CMK (cell line): ENCODE data around the gene CKAP2L.

ENCODE experiments used
- DNase-seq: peaks from one replicate; pipeline ENCODE4 v3.0.0-alpha.2; 2010; ENCODE audit warnings: low read depth

Gene CKAP2L, protein sequence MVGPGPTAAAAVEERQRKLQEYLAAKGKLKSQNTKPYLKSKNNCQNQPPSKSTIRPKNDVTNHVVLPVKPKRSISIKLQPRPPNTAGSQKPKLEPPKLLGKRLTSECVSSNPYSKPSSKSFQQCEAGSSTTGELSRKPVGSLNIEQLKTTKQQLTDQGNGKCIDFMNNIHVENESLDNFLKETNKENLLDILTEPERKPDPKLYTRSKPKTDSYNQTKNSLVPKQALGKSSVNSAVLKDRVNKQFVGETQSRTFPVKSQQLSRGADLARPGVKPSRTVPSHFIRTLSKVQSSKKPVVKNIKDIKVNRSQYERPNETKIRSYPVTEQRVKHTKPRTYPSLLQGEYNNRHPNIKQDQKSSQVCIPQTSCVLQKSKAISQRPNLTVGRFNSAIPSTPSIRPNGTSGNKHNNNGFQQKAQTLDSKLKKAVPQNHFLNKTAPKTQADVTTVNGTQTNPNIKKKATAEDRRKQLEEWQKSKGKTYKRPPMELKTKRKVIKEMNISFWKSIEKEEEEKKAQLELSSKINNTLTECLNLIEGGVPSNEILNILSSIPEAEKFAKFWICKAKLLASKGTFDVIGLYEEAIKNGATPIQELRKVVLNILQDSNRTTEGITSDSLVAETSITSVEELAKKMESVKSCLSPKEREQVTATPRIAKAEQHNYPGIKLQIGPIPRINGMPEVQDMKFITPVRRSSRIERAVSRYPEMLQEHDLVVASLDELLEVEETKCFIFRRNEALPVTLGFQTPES

DNA sequence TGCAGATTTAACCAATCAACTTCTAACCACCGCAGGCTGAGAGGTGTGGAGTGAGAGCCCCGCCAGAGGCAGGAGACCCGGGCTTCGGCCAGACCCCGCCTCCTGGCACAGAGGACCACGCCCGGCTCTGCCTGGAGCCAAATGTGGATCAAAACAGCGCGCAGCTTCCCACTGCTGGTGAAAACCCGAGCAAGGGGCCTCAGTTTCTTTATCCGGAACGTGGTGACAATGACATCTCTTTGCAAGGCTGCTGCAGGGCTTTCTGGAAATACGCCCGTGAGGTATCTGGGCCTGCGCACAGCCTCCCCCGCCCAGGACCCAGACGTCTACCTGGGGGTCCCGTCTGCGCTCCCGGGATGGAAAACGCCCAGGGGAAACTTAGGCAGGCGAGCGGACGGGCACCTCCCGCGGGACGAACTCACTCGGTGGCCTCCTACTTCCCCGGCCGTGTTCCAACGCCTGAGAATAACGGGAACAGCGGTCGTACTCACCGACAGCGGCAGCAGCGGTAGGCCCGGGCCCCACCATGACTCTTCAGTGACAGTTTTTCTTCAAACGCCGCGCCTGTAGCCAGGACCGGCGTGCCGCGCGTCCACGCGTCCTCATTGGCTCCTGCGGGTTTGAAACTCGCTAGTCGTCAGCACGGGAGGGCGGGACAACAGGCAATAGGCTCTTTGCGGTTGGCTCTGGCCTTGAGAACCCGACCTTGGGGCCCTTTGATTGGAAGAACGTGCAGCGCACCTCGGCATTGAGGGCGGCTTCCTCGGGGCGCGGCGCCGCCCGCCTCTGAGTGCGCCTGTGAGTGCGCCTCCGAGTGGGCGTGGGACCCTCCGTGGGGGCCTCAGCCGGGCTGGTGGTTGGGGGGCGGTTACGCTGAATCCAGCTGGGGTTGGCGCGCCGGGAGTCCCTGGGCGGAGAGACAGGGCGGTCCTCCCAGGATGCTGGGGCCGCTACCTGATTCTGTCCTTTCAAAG, at the start of gene CKAP2L:
Gene CKAP2L (minus strand): TSS at position 539 of the 974 bp plus-strand sequence. CDS start 11 bp downstream, at position 528.
- DNase-seq: peak; percentile 93

DNA sequence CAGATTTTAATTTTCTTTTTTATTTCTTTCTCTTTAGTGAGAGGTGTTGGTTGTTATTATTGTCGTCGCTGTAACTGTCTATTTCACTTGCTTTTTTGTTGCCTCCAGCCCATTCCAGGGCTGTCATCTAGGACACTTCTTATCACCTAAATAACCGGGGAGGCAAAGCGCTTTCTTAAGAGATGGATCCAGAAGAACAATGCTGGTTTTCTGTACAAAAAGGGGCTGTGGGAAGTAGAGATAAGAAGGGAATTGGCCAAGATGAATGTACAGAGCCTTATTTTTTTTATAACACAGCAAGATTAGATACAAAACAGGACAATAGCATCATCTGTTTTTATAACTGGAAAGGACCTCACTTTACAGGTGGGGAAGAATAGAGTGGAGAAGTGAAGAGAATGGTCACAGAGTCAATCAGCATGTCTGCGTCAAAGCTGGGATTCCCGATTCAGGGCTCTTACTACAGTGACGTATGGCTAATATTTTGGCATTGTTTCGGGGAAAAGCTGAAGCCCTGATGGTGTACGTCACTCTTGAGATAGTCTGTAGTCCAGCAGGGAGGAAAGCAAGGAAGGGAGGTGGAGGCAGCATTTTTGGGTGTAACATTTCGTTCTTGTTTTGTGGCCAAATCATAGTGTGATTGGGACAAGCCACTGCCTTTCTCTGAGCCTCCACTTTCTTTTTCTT, 49.0 kb upstream of the CKAP2L start:
- DNase-seq: no peak

DNA sequence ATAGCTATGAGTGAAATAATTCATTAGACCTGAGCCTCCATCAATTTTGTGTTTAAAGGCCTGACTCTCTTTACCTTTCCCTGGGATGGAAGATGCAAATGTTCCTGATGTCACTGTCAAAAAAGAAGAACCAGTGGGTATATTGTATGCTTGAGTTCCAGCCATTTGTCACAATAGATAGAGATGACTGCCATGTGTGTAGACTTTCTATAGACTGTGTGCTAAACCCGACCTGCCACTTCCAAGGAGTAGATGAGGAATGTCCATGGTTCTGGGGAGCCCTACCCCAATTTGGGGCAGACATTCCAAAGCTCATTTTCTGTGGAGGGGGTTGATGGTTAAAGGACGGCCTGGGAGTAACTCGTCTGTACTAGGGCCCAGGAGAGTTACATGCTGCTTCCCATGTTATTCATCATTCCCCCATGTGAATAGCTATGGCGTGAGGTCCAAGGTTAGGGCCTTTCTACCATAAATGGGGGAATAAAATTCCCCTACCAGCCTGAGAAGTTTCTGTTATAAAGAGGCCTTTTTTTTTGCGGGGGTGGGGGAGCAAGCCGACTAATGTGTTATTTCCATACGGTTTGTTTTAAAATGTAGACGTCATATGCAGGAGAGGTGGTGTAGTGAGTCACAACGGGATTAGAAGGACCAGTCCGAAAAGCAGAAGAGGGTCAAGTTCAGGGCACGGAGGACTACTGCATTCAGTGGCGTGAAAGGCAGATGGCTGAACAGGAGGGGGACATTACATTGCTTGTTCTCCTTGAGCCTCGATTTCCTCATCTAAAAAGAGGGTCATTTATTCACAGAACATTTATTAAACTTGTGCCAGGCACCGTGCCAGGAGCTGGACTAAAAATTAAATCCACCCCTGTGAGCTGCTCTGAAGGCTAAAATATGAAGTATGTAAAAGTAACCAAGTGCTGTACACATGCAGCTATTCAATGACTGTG, 48.2 kb upstream of the CKAP2L start:
- DNase-seq: no peak

DNA sequence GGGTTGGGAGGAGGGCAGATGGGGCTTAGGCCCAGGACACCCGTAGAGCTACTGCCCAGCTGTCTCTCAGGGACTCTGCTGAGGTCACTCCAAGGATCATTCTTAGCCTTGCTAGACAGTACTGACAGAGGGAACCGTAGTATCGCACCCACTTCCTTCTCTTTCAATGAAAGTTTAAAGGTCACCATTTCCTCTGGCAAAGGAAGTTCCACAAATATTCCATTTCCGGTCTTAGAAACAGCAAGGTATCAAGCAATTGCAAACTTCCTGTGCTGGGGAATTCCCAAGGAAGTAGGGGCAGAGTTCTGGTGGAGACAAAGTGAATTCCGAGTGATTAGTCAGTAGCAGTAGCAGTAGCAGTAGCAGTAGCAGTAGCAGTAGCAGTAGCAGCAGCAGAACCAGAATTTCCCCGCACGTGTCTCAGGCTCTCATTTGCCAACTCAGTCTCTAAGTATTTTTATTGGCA, 47.5 kb upstream of the CKAP2L start:
- DNase-seq: no peak

DNA sequence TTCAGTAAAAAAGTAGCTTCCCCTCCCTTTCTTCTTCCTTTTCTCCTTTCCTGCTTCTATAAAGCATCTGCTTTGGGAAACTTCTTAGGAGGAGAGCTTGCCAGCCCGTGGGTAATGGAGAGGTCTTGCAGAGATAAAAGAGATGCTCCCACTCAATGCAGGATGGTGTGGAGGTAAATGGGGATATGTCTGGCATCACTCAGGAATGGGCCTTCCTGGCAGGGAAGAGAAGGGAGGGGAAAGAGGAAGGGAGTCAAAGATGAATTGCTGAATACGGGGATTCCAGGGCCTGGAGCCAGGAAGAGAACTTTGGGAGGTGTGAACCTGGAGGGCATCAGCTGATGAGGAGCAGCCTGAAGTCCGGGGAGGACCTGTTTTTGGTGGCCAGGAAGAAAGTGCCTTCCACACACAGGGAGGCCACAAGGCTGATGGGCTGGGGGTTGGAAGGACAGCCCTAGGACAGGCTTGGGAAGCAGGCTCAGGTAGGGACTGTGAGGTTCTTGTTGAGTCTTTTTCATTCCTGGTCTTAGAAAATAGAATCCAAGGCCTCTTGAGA, 46.9 kb upstream of the CKAP2L start:
- DNase-seq: no peak

DNA sequence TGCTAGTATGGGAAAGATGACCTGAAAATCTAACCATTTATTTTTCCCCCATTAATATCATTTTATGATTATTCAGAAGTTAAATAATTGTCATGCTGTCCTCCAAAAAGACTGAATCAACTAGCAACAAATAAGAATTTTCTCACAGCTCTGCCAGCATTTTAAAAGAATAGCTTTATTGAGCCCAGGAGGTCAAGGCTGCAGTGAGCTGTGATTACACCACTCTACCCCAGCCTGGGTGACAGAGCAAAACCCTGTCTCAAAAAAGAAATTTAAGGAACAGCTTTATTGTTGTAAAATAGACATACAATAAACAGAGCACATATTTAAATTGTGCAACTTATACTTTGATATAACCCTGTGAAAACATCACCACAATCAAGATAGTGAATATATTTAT, 44.7 kb upstream of the CKAP2L start:
- no peak for DNase-seq

DNA sequence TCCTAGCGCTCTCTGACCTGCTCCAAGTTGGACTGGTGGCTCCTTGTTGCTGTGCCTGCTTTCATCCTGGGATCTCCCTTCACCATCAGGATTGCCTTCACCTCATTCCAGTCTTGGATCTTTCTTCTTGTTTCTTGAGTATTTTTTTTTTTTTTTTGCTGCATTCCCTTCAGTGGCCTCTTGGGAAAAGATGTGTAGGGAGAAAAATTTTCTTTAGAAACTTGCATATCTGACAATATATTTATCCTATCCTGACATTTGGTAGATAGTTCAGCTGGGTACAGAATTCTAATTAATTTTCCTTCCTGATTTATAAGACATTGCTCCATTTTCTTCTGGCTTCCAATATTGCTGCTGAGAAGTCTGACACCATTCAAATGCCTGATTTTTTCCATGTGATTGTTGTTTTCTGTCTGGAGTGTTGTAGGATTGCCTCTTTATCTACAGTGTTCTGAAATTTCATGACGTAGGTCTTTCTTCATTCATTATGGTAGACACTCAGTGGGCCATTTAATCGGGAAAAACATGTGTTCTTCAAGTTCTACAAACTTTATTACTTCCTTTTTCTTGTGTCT, 42.9 kb upstream of the CKAP2L start:
- DNase-seq: no peak

DNA sequence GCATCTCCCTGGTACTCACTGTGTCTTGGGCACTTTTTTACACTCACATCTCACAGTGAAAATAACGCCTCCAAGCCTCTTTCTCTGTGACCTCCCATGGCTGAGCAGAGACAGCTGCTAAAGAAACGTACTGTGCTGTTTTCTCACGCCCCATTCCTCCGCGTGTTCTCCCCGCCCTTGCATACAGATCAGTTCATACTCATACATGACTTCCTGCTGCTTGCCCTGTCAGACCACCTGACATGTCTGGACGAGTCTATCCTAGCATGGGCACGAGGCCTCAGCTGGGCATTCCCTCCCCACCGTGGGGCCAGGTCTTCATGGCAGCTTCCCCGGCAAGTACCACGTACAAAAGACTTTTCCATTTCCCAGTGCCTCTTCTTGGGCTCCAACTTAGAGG, 41.1 kb upstream of the CKAP2L start:
- DNase-seq: no peak

DNA sequence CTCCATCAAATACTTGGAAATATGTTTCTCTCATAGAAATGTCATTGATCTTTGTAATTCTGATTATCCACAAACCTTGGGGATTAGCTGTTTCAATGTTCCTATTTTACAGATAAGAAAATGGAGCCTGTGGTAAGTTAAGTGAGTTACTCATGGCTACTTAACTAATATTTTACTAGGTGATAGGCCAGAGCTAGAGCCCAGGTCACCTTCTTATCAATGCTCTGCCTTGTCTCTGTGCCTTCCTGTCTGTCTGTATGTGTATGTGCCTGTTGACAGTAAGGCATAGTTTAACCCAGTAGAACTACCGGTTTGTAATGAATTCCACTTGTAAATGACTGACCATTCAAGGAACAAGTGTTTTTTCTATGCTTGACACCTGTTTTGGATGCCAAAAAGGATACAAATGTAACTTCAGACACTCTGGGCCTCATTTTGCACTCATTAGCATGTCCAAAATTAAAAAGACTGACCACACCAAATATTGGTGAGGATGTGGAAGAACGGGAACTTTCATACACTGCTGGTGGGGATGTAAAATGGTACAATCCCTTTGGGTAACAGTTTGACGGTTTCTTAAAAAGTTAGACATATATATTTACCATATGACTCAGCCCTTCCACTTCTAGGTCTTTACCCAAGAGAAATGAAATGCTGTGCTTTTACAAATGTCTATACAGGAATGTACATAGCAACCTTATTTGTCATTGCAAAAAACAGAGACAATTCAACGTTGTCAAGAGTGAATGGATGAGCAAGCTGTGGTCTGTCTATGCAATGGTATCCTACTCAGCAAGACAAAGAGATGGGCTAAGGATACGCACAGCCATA, 39.5 kb upstream of the CKAP2L start:
- DNase-seq: no peak

DNA sequence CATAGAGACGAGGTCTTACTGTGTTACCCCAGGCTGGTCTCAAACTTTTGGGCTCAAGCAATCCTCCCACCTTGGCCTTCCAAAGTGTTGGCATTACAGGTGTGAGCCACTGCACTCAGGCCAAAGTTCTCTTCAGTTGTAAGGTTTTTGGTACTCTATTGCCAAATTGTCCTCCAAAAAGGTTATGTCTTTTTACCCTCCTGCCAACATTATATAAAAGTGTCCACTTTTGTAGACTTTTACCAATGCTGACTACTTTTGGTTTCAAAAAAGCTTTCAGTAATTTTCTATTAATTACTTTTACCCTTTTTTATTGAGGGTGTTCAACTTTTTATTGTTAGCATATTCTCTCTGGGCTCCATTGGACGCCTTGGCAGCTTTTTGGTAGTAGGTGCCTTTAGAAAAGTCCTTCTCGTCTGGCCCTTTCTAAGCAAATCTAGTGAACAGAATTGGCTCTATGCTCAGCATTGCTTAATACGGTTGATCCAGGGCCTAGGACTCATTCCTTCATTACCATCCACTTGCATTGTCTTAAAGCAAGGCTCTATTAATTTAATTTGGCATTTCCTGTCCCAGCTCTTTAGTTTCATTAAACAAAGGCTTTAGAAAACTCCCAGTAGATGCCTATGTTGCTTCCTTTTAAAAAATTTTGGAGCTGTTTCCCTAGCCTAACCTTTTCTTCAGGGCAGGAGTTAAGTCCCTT, 36.6 kb upstream of the CKAP2L start:
- DNase-seq: no peak

DNA sequence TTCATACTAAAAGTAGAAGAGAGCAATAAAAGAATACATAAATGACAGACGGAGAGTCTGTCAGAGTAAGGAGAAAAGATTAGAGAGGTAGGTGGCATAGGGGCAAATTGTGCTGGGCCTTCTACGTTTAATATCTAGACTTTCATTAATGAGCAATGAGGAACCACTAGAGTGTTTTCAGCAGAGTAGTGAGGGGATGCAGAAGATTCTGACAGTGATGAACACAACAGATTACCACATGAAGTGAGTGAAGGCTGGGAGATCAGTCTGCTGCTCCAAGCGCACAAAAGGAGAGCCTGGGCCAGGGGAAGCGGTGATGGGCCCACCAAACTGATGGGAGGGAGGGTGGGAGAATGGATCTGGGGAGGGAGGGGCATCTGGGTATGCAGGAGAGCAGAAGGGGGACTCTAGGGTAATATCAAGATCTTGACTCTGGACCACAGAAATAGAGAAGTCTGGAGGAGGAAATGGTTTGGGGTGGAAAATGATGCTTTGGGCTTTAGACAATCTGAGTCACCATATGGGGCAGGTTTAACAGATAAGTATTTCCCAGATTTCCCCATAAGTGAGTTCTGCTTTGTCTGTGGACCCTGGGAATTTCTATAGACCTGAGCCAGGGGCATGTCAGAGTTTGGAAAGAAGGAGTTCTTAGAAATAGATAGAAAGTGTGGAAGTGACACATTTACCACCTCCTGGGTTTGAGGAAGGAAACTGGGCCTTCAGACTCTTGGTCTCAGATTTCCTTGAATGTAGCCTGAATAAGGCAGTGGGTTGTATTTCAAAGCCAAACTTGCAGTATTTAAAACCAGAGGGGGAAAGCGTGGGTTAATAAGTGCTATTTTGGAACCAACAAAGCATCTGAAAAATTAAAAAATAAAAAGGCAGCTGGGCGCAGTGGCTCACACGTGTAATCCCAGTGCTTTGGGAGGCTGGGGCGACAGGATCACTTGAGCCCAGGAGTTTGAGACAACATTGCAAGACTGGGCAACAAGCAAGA, 34.9 kb upstream of the CKAP2L start:
- no peak for DNase-seq

DNA sequence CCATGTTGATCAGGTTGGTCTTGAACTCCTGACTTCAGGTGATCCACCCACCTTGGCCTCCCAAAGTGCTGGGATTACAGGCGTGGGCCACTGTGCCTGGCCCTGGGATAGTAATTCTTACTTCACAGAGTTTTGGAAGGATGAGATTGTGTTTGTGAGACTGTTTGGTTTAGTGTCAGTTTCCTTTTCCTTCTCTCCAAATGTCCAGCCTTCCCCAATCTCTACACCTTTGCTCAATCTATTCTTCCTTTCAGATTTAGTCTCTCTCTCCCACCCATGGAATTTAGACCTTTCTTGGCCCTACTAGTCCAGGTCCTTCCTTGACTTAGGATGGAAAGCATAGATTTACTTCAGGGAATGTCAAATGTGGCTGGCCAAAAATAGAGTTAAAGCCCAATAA, 32.1 kb upstream of the CKAP2L start:
- no peak for DNase-seq

DNA sequence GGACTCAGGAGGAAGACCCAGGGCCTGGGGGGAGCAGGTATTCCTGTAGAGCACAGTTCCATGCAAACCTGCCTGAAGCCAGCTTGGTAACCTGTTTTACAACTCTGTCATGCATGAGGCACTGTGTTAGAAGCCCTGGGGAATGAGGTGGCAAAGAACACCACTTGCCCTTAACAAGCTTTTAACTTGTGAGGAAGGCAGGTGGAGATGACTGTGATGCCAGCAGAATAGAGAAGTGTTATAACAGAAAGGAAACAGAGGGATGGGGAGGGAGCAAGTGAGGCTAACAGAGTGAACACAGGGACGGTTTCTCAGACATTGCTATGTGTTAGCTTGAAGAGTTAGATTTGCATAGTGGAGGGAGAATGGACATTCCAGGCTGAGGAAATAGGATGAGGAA, 31.4 kb upstream of the CKAP2L start:
- no peak for DNase-seq

DNA sequence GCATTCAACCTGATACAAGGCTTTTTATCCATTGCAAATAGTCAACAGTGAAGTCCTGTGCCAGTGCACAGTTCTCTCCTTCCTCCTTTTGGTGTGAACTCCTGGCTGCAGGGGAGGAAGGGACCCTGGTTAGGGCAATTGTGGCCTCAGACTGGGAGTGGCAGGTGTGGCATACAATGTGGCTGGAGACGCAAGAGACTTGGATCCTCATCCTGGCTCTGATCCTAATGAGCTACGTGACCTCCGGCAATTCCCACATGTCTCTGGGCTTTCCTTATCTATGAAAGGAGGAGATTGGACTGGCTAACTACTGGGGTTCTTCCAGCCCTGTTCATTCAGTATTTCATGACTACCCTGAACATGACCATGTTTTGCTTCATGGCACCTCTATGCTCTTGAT, 30.4 kb upstream of the CKAP2L start:
- no peak for DNase-seq

DNA sequence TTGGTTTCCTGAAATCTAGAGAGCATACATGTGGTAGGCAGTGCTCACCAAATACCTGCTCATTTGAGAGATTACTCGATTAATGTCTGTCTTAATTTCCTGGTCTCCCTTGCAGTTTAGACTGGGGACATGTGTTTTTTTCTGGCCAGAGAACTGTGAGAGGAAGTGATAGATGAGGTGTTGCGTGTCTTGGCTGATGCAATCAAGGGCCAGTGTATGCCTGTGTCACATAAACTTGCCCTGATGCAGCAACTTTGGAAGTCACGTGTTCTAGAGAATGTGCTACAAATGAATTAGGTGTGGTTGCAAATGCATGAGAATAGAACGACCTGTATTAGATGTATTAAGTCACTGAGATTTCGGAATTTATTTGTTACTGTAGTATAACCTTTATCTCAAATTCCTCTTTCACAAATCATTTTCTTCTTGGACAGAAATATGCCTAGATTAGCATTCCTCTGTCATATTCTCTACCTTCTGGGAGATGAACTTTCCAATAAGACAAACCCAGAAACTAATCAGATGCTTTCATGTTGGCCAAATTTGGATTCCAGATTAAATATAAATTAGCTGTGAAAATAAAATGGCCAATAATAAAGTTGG, 29.8 kb upstream of the CKAP2L start:
- peak; percentile 48 for DNase-seq

DNA sequence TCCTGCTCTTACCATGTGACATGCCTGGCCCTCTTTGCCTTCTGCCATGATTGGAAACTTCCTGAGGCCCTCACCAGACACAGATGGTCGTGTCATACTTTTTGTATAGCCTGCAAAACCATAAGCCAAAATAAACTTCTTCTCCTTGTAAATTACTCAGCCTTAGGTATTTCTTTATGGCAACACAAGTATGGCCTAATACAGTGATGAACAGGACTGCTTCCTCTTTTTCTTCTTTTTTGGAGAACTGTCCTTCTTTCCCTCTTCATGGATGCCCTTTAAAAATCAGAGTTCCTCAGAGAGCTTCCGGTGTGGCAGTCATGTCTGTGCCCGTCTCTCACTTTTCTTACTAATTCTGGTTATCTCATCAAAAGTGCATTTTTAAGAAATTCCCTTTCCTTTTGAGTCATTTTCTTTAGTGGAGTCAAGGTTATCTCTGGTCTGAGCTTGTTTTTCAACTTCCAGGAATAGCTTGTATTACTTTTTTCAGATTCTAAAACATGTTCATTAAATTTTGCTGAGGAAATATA, 29.1 kb upstream of the CKAP2L start:
- no peak for DNase-seq
